Lower lobe of right lung (tissue), 2 donors: Measurements from ENCODE around the gene RETREG3. TPM values are rescaled to one million over a fixed set of nuclear protein-coding genes. Genes with fewer than 3 reads are reported as not detected.
A peak's percentile ranks its signal among the peaks of the same experiment; 100 is the strongest.
"Not testable (repeated sequence)": the region's sequence is repeated elsewhere in the genome, so short reads cannot be mapped to it uniquely, and the experiment has no call there.

Experiments
- ATAC-seq, 2 donors: fragments of 200-7000 bp; cut with Tn5 transposase; one replicate each; pipeline ENCODE4 v1.9.1; 2020 to 2022; ENCODE audit warnings: mild to moderate bottlenecking in 2 of 2, moderate library complexity in 2 of 2
- DNase-seq: peaks from one replicate; pipeline ENCODE4 v3.0.0-alpha.2; 2020
- H3K27ac ChIP-seq: fragments of 200-600 bp; one replicate; pipeline ENCODE4 v1.8.0; 2022
- H3K27me3 ChIP-seq: fragments of 200-600 bp; one replicate; pipeline ENCODE4 v1.8.0; 2022; ENCODE audit warnings: low read depth
- H3K36me3 ChIP-seq: fragments of 200-600 bp; one replicate; pipeline ENCODE4 v1.8.0; 2022; ENCODE audit warnings: mild to moderate bottlenecking
- H3K4me1 ChIP-seq: fragments of 200-600 bp; one replicate; pipeline ENCODE4 v1.8.0; 2022
- H3K4me3 ChIP-seq: fragments of 200-600 bp; one replicate; pipeline ENCODE4 v1.8.0; 2022; ENCODE audit warnings: mild to moderate bottlenecking
- H3K9me3 ChIP-seq: fragments of 200-600 bp; one replicate; pipeline ENCODE4 v1.8.0; 2022
- intact Hi-C: fragments of 100-400 bp; cut with DNase I; formaldehyde crosslinking; loops from one replicate; pipeline ENCODE4 v1.11.0; 2022
- total RNA-seq: library from RNA; stranded (reverse); fragmentation: NEBNext Ultra II Directional; extraction: Animal tissue kit (Norgen Biotek cat#: 25700); gene quantifications from one replicate; pipeline ENCODE4 v1.2.1, GENCODE V29; 2021
- TF ChIP-seq, protein P1 (sequence below): fragments of 200-600 bp; IDR thresholded peaks from one replicate; pipeline ENCODE4 v1.8.0; 2022; ENCODE audit warnings: antibody characterized with exemption, mild to moderate bottlenecking
- donor health status: DM: no; HTN: yes; CAD: no; lungs with severe emphysema.

RETREG3 gene
- total RNA-seq, 1 donor from 2014 or later: 70.7 TPM

DNA sequence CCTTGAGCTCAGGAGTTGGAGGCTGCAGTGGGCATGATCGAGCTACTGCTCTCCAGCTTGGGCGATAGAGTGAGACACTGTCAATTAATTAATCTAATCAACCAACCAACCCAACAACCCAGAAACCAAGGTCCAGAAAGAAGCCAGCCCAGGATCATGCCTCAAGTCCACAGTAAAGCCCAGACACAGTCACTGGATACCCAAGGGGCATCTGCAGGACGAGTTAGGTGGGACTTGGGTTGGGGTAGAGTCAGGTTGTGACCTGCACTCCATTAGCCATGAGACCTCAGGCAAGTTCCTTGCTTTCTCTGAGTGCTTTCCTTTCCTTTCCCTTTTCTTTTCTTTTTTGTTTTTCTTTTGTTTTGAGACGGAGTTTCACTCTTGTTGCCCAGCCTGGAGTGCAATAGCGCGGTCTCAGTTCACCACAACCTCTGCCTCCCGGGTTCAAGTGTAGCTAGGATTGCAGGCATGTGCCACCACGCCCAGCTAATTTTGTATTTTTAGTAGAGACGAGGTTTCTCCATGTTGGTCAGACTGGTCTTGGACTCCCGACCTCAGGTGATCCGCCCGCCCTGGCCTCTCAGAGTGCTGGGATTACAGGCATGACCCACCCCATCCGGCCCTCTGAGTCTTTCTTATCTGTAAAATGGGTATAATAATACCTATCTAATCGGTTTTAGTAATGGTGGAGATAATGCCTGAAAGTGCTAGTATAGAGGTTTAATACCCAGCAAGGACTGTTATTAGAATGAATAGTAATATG is 60.0 kb downstream of the RETREG3 start:
- peaks cover 15% of the 10 kb centered on the region for H3K4me1 ChIP-seq
- intact Hi-C loops: no loop called here
- H3K27ac ChIP-seq: no peak overlapping the region
- TF ChIP-seq, protein P1, sequence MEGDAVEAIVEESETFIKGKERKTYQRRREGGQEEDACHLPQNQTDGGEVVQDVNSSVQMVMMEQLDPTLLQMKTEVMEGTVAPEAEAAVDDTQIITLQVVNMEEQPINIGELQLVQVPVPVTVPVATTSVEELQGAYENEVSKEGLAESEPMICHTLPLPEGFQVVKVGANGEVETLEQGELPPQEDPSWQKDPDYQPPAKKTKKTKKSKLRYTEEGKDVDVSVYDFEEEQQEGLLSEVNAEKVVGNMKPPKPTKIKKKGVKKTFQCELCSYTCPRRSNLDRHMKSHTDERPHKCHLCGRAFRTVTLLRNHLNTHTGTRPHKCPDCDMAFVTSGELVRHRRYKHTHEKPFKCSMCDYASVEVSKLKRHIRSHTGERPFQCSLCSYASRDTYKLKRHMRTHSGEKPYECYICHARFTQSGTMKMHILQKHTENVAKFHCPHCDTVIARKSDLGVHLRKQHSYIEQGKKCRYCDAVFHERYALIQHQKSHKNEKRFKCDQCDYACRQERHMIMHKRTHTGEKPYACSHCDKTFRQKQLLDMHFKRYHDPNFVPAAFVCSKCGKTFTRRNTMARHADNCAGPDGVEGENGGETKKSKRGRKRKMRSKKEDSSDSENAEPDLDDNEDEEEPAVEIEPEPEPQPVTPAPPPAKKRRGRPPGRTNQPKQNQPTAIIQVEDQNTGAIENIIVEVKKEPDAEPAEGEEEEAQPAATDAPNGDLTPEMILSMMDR: no peak
- H3K36me3 ChIP-seq: peaks cover 16% of the 10 kb centered on the region
- H3K9me3 ChIP-seq: no peaks in the 10 kb centered on the region
- H3K4me3 ChIP-seq: no peak overlapping the region
- no peak for ATAC-seq
- no peaks in the 10 kb centered on the region for H3K27me3 ChIP-seq
- no peak for DNase-seq

DNA sequence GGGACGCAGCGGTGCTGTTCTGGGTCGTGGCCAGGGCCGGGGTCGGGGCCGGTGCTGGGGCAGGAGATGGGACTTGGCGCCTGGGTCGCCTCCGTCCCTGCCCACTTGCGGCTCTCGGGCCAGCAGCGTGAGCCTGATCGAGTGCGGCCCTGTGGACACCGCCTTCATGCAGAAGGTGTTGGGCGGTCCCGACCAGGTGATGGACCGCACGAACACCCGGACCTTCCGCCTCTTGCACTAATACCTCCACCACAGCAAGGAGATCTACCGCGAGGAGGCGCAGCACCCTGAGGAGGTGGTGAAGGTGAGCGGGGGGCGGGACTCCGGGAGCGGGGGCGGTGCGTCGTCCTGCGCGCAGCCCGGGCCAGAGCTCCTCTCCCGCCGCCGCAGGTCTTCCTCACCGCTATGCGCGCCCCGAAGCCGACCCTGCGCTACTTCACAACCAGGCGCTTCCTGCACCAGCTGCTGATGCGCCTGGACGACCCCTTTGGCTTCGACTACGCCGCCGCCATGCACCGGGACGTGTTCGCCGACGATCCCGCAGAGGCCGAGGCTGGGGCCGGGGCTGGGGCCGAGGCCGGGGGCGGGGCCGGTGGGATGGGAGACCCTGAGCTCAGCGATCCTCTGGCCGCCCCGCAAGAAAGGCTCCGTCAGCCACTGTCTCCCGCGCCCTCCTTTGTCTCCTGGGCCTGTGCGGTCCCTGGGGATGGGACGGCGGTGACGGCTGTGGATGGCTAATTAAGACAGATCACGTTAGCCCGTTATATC is 60.9 kb downstream of the RETREG3 start:
- H3K27me3 ChIP-seq: no peaks in the 10 kb centered on the region
- TF ChIP-seq, protein P1: peak; percentile 38
- intact Hi-C loops: no loop called here
- DNase-seq: peak; percentile 89
- H3K4me3 ChIP-seq: peak overlapping the region; percentile 42
- H3K36me3 ChIP-seq: peaks cover 24% of the 10 kb centered on the region
- no peak overlapping the region for H3K27ac ChIP-seq
- ATAC-seq: peak; percentile 88 to 93
- peaks cover 6% of the 10 kb centered on the region for H3K4me1 ChIP-seq
- no peaks in the 10 kb centered on the region for H3K9me3 ChIP-seq

GRCh38 chr17:42547698-42548069 is 61.5 kb downstream of the RETREG3 start:
- DNase-seq: no peak

DNA sequence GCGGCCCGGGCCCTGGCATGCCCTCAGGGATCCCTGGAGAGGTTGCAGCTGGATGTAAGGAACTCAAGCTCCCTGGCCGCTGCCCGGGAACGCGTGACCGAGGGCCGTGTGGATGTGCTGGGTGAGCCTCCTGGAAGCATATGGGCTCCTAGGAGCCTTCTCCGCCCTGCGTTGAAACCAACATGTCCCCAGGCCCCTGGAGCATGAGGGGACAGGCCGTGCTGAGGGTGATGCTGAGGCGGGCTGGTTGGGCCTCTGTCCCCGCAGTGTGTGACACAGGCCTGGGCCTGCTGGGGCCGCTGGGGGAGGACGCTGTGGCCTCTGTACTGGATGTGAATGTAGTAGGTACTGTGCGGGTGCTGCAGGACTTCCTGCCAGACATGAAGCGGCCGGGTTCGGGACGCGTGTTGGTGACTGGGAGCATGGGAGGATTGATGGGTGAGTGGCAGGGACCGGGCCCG is 62.1 kb downstream of the RETREG3 start:
- Histone ChIP-seq H3K9me3 (no peaks in the 10 kb centered on the region), H3K36me3 (peaks cover 32% of the 10 kb centered on the region), H3K4me3 (no peak overlapping the region), H3K4me1 (peaks cover 4% of the 10 kb centered on the region), H3K27ac (no peak overlapping the region), H3K27me3 (no peaks in the 10 kb centered on the region)
- TF ChIP-seq, protein P1: no peak
- DNase-seq: no peak
- ATAC-seq: no peak
- intact Hi-C loops: no loop called here

More at GRCh38 chr17:42547698-42548069, 61.5 kb downstream of the RETREG3 start:
- Histone ChIP-seq H3K4me1 (peaks cover 4% of the 10 kb centered on the region), H3K9me3 (no peaks in the 10 kb centered on the region), H3K27ac (no peak overlapping the region), H3K27me3 (no peaks in the 10 kb centered on the region), H3K36me3 (peaks cover 26% of the 10 kb centered on the region), H3K4me3 (no peak overlapping the region)
- TF ChIP-seq, protein P1: no peak
- intact Hi-C loops: no loop called here
- ATAC-seq: no peak

DNA sequence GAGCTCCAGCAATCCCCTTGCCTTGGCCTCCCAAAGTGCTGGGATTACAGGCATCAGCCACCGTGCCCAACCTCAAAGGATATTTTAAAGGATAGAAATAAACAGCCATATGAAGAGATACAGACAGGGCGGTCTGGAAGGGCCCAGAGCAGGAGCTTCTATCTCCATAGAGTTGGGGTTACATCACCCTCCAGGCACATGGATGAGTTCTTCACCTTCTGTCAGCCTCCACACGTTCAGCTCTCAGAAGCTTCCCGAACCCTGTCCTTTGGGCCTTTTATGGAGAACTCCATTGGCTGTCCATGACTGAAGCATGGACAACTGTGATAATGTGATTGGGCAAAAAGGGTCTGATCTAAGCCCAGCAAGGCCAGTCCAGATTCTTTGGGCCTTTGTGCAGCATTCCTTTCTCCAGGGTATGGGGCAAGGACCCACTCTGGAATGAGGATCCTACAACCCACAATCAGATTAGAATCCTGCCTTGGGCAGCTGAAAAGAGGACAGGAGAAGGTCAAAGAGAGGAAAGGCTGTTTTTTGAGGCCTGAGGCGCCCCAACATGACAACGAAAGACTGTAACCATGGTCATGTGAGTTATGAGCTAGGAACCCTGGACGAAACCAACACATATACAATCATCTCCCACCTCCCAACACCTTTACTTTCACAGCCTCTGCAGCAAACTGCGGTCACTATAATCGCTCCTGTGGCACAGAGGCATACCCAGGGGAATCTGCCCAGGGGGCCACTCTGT is 63.2 kb downstream of the RETREG3 start:
- H3K36me3 ChIP-seq: peaks cover 43% of the 10 kb centered on the region
- ATAC-seq, DNase-seq, H3K27me3 ChIP-seq, H3K9me3 ChIP-seq, H3K27ac ChIP-seq, H3K4me3 ChIP-seq, H3K4me1 ChIP-seq, intact Hi-C loops: not testable (repeated sequence)
